GM12891 (cell line): Measurements from ENCODE around the gene LYPD4.

Experiments
- POLR2A ChIP-seq: IDR thresholded peaks from 2 replicates; pipeline ENCODE4 v1.6.1; 2011; ENCODE audit warnings: low read depth, low read length, control low read depth
- POLR2AphosphoS5 ChIP-seq: IDR thresholded peaks from 2 replicates; pipeline ENCODE4 v1.6.1; 2011; ENCODE audit warnings: low read depth, low read length, control low read depth
- SPI1 ChIP-seq: IDR thresholded peaks from 2 replicates; pipeline ENCODE4 v1.6.1; 2011; ENCODE audit warnings: low read depth, low read length, control low read depth

- no peak for TF ChIP-seq POLR2A
- no peak for TF ChIP-seq SPI1
- no peak for TF ChIP-seq POLR2AphosphoS5
Measured at GRCh38 chr19:41795031-41795461, 49.4 kb downstream of the LYPD4 start.
